Suprapubic skin (tissue), 4 donors: ENCODE measurements around the gene ACACB.

Experiments used
- POLR2A ChIP-seq, 2 donors: fragments of 450-650 bp; IDR thresholded peaks; one replicate each; pipeline ENCODE4 v1.6.1; 2017; ENCODE audit warnings: antibody characterized with exemption in 2 of 2, mild to moderate bottlenecking in 2 of 2, moderate library complexity in 2 of 2
- POLR2AphosphoS5 ChIP-seq, 3 donors: sonication (generic); formaldehyde crosslinking; IDR thresholded peaks; one replicate each; pipeline ENCODE4 v1.6.1; 2017; ENCODE audit warnings: antibody characterized with exemption in 3 of 3
- TF ChIP-seq, protein P1 (sequence below), 2 donors: fragments of 200-600 bp in 1 of 2; fragments of 450-650 bp in 1 of 2; sonication (generic) in 1 of 2; IDR thresholded peaks; one replicate each; pipeline ENCODE4 v1.5.1; 2016 to 2019; ENCODE audit warnings: antibody characterized with exemption in 2 of 2, mild to moderate bottlenecking in 1 of 2, moderate library complexity in 1 of 2

DNA sequence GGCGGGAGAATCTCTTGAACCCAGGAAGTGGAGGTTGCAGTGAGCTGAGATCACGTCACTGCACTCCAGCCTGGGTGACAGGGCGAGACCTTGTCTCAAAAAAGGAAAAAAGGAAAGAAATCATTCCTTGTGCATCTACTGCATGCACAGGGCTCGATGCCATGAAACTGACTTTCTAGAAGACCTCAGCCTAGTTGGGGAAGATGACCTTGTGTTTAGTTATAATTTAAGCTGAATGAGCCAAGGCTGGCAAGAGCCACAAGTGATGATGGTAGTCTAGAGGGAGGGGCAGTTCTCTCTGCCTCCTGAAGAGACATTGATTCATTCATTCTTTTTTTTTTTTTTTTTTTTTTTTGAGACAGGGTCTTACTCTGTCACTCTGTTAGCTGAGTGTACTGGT is 24.2 kb downstream of the ACACB start:
- TF ChIP-seq, protein P1, sequence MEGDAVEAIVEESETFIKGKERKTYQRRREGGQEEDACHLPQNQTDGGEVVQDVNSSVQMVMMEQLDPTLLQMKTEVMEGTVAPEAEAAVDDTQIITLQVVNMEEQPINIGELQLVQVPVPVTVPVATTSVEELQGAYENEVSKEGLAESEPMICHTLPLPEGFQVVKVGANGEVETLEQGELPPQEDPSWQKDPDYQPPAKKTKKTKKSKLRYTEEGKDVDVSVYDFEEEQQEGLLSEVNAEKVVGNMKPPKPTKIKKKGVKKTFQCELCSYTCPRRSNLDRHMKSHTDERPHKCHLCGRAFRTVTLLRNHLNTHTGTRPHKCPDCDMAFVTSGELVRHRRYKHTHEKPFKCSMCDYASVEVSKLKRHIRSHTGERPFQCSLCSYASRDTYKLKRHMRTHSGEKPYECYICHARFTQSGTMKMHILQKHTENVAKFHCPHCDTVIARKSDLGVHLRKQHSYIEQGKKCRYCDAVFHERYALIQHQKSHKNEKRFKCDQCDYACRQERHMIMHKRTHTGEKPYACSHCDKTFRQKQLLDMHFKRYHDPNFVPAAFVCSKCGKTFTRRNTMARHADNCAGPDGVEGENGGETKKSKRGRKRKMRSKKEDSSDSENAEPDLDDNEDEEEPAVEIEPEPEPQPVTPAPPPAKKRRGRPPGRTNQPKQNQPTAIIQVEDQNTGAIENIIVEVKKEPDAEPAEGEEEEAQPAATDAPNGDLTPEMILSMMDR (IDR thresholded peaks at IDR 0.05): no peak
- no peak for TF ChIP-seq POLR2A (IDR thresholded peaks at IDR 0.05)
- TF ChIP-seq POLR2AphosphoS5 (IDR thresholded peaks at IDR 0.05): no peak
